WTC11 (cell line): Measurements from ENCODE around the gene SPIB.

Experiments
- NFE2L1 ChIP-seq: sonication (generic); formaldehyde crosslinking; IDR thresholded peaks from 2 replicates; pipeline ENCODE4 v1.8.1; 2023; ENCODE audit warnings: missing genetic modification reagents
- NR2C2 ChIP-seq: sonication (generic); formaldehyde crosslinking; IDR thresholded peaks from 2 replicates; pipeline ENCODE4 v1.8.0; 2022; ENCODE audit warnings: mild to moderate bottlenecking, missing genetic modification reagents
- USF1 ChIP-seq: sonication (generic); formaldehyde crosslinking; IDR thresholded peaks from 2 replicates; pipeline ENCODE4 v1.8.0; 2022; ENCODE audit warnings: mild to moderate bottlenecking, missing genetic modification reagents
- TF ChIP-seq, protein P1 (sequence below): fragments of 200-600 bp; IDR thresholded peaks from 2 replicates; pipeline ENCODE4 v1.8.0; 2022; ENCODE audit warnings: antibody characterized with exemption
- TF ChIP-seq, protein P2 (sequence below): sonication (generic); formaldehyde crosslinking; IDR thresholded peaks from 2 replicates; pipeline ENCODE4 v1.8.1; 2022; ENCODE audit warnings: missing genetic modification reagents, borderline replicate concordance

- TF ChIP-seq, protein P1, sequence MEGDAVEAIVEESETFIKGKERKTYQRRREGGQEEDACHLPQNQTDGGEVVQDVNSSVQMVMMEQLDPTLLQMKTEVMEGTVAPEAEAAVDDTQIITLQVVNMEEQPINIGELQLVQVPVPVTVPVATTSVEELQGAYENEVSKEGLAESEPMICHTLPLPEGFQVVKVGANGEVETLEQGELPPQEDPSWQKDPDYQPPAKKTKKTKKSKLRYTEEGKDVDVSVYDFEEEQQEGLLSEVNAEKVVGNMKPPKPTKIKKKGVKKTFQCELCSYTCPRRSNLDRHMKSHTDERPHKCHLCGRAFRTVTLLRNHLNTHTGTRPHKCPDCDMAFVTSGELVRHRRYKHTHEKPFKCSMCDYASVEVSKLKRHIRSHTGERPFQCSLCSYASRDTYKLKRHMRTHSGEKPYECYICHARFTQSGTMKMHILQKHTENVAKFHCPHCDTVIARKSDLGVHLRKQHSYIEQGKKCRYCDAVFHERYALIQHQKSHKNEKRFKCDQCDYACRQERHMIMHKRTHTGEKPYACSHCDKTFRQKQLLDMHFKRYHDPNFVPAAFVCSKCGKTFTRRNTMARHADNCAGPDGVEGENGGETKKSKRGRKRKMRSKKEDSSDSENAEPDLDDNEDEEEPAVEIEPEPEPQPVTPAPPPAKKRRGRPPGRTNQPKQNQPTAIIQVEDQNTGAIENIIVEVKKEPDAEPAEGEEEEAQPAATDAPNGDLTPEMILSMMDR = no peak
- TF ChIP-seq, protein P2, sequence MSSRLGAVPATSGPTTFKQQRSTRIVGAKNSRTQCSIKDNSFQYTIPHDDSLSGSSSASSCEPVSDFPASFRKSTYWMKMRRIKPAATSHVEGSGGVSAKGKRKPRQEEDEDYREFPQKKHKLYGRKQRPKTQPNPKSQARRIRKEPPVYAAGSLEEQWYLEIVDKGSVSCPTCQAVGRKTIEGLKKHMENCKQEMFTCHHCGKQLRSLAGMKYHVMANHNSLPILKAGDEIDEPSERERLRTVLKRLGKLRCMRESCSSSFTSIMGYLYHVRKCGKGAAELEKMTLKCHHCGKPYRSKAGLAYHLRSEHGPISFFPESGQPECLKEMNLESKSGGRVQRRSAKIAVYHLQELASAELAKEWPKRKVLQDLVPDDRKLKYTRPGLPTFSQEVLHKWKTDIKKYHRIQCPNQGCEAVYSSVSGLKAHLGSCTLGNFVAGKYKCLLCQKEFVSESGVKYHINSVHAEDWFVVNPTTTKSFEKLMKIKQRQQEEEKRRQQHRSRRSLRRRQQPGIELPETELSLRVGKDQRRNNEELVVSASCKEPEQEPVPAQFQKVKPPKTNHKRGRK (CRISPR knock-in tag) = no peak
- no peak for TF ChIP-seq NFE2L1
- TF ChIP-seq USF1 (CRISPR knock-in tag) = no peak
- no peak for TF ChIP-seq NR2C2 (CRISPR knock-in tag)
Observed at GRCh38 chr19:50419580-50420035, 870 bp downstream of the SPIB start.
